Right lobe of liver (tissue), 4 donors: ENCODE data around the gene HS6ST3.

Experiments used
- CTCF ChIP-seq, 4 donors: fragments of 200-600 bp in 3 of 4; fragments of 450-650 bp in 1 of 4; IDR thresholded peaks; one replicate each; pipeline versions ENCODE4 v1.5.1 to v1.8.0; 2016 to 2022; ENCODE audit warnings: antibody characterized with exemption in 4 of 4, mild to moderate bottlenecking in 2 of 4
- POLR2A ChIP-seq: fragments of 450-650 bp; IDR thresholded peaks from one replicate; pipeline ENCODE4 v1.6.1; 2017; ENCODE audit warnings: antibody characterized with exemption, mild to moderate bottlenecking
- donor health status: DM: no; HTN: no; CAD: no.
- donor health status: DM: no; HTN: no; CAD: no.
- donor health status: DM: no; HTN: yes; CAD: no.

GRCh38 chr13:96089749-96090239, at the start of gene HS6ST3:
- TF ChIP-seq POLR2A (no peak), CTCF (IDR thresholded peaks at IDR 0.05) (no peak)
